Gastrocnemius medialis (tissue), 4 donors: ENCODE results near the gene NEDD4L.

Experiments used
- CTCF ChIP-seq, 5 experiments: fragments of 450-650 bp in 3 of 5; fragments of 200-600 bp in 2 of 5; sonication (generic) in 2 of 5; IDR thresholded peaks in 4 of 5; conservative IDR thresholded peaks in 1 of 5; 1 replicate in 4 of 5; 2 replicates in 1 of 5; pipeline ENCODE4 v1.5.1; 2016 to 2019; ENCODE audit warnings: antibody characterized with exemption in 5 of 5, mild to moderate bottlenecking in 3 of 5, moderate library complexity in 3 of 5
- POLR2A ChIP-seq, 2 donors: fragments of 450-650 bp; IDR thresholded peaks; one replicate each; pipeline ENCODE4 v1.6.1; 2017; ENCODE audit warnings: antibody characterized with exemption in 2 of 2, mild to moderate bottlenecking in 2 of 2, moderate library complexity in 2 of 2

- TF ChIP-seq CTCF (IDR thresholded peaks at IDR 0.05 in 4 of 5, conservative IDR thresholded peaks at IDR 0.05 in 1 of 5) (no peak), POLR2A (IDR thresholded peaks at IDR 0.05) (no peak)
Observed at GRCh38 chr18:58218117-58218516, 174.1 kb downstream of the NEDD4L start.
